A549 (cell line): Measurements from ENCODE around the gene ABCC6. TPM values are rescaled to one million over a fixed set of nuclear protein-coding genes. Genes with fewer than 3 reads are reported as not detected.
"Not testable (repeated sequence)": the region's sequence is repeated elsewhere in the genome, so short reads cannot be mapped to it uniquely, and the experiment has no call there.

Experiments used
- ATAC-seq, 2 experiments: fragments of 200-7000 bp in 1 of 2; fragments of >200 bp in 1 of 2; cut with Nextera tagmentation in 1 of 2; cut with Tn5 transposase in 1 of 2; 3 replicates each; pipeline versions ENCODE4 v1.8.0 to v1.9.1; 2018 to 2020; ENCODE audit warnings: mild to moderate bottlenecking in 1 of 2, moderate library complexity in 1 of 2
- CTCF ChIA-PET: fragments of 300-600 bp; sonication (Branson Sonifier 250); formaldehyde crosslinking; extraction: SDS; loops from one replicate; lab custom pipeline; 2021; ENCODE audit warnings: antibody characterized with exemption, inconsistent platforms; lab: Yijun Ruan, JAX
- POLR2A ChIA-PET: fragments of 350-600 bp; formaldehyde crosslinking; extraction: SDS; loops from one replicate; lab custom pipeline; 2021; ENCODE audit warnings: antibody characterized with exemption, inconsistent platforms; lab: Yijun Ruan, JAX
- DNase-seq, 2 experiments: peaks; one replicate each; pipeline versions ENCODE4 v3.0.0 to v3.0.0-alpha.2; 2011 to 2016; ENCODE audit warnings: low read depth in 1 of 2, low spot score in 1 of 2
- FAIRE-seq: peaks from 2 replicates; lab custom pipeline; 2011; peaks lifted over from hg19 to GRCh38; lab: Jason Lieb, UNC
- H3K27ac ChIP-seq, 2 experiments: fragments of >200 bp; sonication (Bioruptor Twin); formaldehyde crosslinking; 3 replicates each; pipeline ENCODE4 v1.5.1; 2016 to 2017
- H3K4me1 ChIP-seq: fragments of >200 bp; sonication (Bioruptor Twin); formaldehyde crosslinking; 3 replicates; pipeline ENCODE4 v1.6.1; 2016
- H3K4me2 ChIP-seq: fragments of >200 bp; sonication (Bioruptor Twin); formaldehyde crosslinking; 3 replicates; pipeline ENCODE4 v1.6.1; 2016
- H3K4me3 ChIP-seq: fragments of >200 bp; sonication (Bioruptor Twin); formaldehyde crosslinking; 3 replicates; pipeline ENCODE4 v1.5.1; 2016
- H3K9me3 ChIP-seq: fragments of >200 bp; sonication (Bioruptor Twin); formaldehyde crosslinking; 3 replicates; pipeline ENCODE4 v1.6.1; 2016
- CHD2 ChIP-seq: fragments of 150-350 bp; IDR thresholded peaks from 2 replicates; pipeline ENCODE4 v1.6.1; 2014; ENCODE audit warnings: low read length; ENCODE audit not compliant: partially characterized antibody
- ELK1 ChIP-seq: fragments of 150-350 bp; IDR thresholded peaks from 2 replicates; pipeline ENCODE4 v1.6.1; 2014; ENCODE audit warnings: low read depth, mild to moderate bottlenecking, low read length
- HEYL ChIP-seq: fragments of 250-450 bp; sonication (Bioruptor Pico); IDR thresholded peaks from 2 replicates; pipeline ENCODE4 v1.8.0; 2021; ENCODE audit warnings: mild to moderate bottlenecking, moderate library complexity
- HMGXB4 ChIP-seq: fragments of 250-450 bp; sonication (Bioruptor Pico); IDR thresholded peaks from 2 replicates; pipeline ENCODE4 v1.5.0; 2021; ENCODE audit warnings: mild to moderate bottlenecking, moderate library complexity, borderline replicate concordance
- HOXB5 ChIP-seq: fragments of 250-450 bp; sonication (Bioruptor Pico); IDR thresholded peaks from 2 replicates; pipeline ENCODE4 v1.5.0; 2020; ENCODE audit warnings: mild to moderate bottlenecking, moderate library complexity
- JUN ChIP-seq, 2 experiments: fragments of >200 bp; sonication (Bioruptor Twin); formaldehyde crosslinking; IDR thresholded peaks; 2 replicates in 1 of 2; 3 replicates in 1 of 2; pipeline ENCODE4 v1.6.1; 2016 to 2017
- JUNB ChIP-seq: fragments of >200 bp; sonication (Bioruptor Twin); formaldehyde crosslinking; IDR thresholded peaks from 2 replicates; pipeline ENCODE4 v1.6.1; 2016
- KDM1A ChIP-seq: fragments of 200-600 bp; sonication (generic); IDR thresholded peaks from 2 replicates; pipeline ENCODE4 v1.6.1; 2016; ENCODE audit warnings: low read depth, mild to moderate bottlenecking
- NFE2L2 ChIP-seq: fragments of 150-350 bp; conservative IDR thresholded peaks from 2 replicates; pipeline ENCODE4 v1.6.1; 2014; ENCODE audit warnings: low read length
- RFX5 ChIP-seq: fragments of 450-650 bp; IDR thresholded peaks from 2 replicates; pipeline ENCODE4 v1.7.1; 2014; ENCODE audit warnings: antibody characterized with exemption, mild to moderate bottlenecking, moderate library complexity
- SMC3 ChIP-seq: fragments of >200 bp; sonication (Bioruptor Twin); formaldehyde crosslinking; IDR thresholded peaks from 3 replicates; pipeline ENCODE4 v1.6.1; 2018; ENCODE audit warnings: inconsistent platforms
- TFCP2L1 ChIP-seq: fragments of 250-450 bp; sonication (Bioruptor Pico); IDR thresholded peaks from 2 replicates; pipeline ENCODE4 v1.5.0; 2021; ENCODE audit warnings: mild to moderate bottlenecking
- USF2 ChIP-seq: fragments of 450-650 bp; IDR thresholded peaks from 2 replicates; pipeline ENCODE4 v1.6.1; 2014; ENCODE audit warnings: antibody characterized with exemption
- WGBS: methylation state at CpG from one replicate; pipeline ENCODE4 v1.1.6; 2017; ENCODE audit errors: missing lambda C conversion rate; 5-methylcytosine and 5-hydroxymethylcytosine counted together
- polyA plus RNA-seq, 4 experiments: library from polyadenylated mRNA; depleted of rRNA in 3 of 4; stranded (reverse); fragments of >200 nt; fragmentation: RNase III in 1 of 4; extraction: RNeasy Plus Mini Kit Qiagen cat#74134 plus additional on column Dnase treatment in 1 of 4; gene quantifications; 2 replicates in 3 of 4; 3 replicates in 1 of 4; pipeline ENCODE4 v1.2.3, GENCODE V29; 2011 to 2017

The ABCC6 gene
- polyA plus RNA-seq, 2 of the 4 experiments (the other 2 are of a cell fraction): 3.6 to 5.0 TPM

GRCh38 chr16:16107839-16108238 is 115.5 kb downstream of the ABCC6 start:
- no peak for TF ChIP-seq HEYL
- no peak for TF ChIP-seq RFX5
- TF ChIP-seq NFE2L2: no peak
- TF ChIP-seq USF2: no peak
- no peak for TF ChIP-seq HMGXB4 (CRISPR knock-in tag)
- TF ChIP-seq KDM1A: no peak
- no peak for TF ChIP-seq JUNB
- no peak for TF ChIP-seq HOXB5 (CRISPR knock-in tag)
- Histone ChIP-seq H3K9me3 (no peaks in the 10 kb centered on the region), H3K27ac (no peak overlapping the region), H3K4me1 (no peaks in the 10 kb centered on the region), H3K4me2 (no peak overlapping the region), H3K4me3 (no peak overlapping the region)
- ATAC-seq: no peak
- 90% methylated on average over 6 of the region's 6 CpGs for WGBS
- POLR2A ChIA-PET: no interaction called here
- CTCF ChIA-PET: interaction anchor here (2.3 kb wide), 1 partner anchor 11 kb away, joined by 9 read pairs; no protein-coding TSS in a partner anchor
- no peak for FAIRE-seq
- no peak for DNase-seq

- H3K9me3 ChIP-seq: no peaks in the 10 kb centered on the region
- H3K27ac ChIP-seq: no peak overlapping the region
- ChIA-PET POLR2A (no interaction called here), CTCF (no interaction called here)
- no peak overlapping the region for H3K4me3 ChIP-seq
- no peak for FAIRE-seq
- TF ChIP-seq CHD2 (no peak), KDM1A (no peak), ELK1 (no peak), SMC3 (no peak), TFCP2L1 (CRISPR knock-in tag) (no peak)
- ATAC-seq: no peak
- DNase-seq: no peak
- WGBS: 89% methylated on average over 6 of the region's 6 CpGs
- no peak overlapping the region for H3K4me2 ChIP-seq
- no peaks in the 10 kb centered on the region for H3K4me1 ChIP-seq
Observed at GRCh38 chr16:16106466-16106865, 116.8 kb downstream of the ABCC6 start.

GRCh38 chr16:16105646-16106045 is 117.6 kb downstream of the ABCC6 start:
- ATAC-seq: no peak
- Histone ChIP-seq H3K4me3 (no peak overlapping the region), H3K27ac (no peak overlapping the region), H3K4me2 (no peak overlapping the region)
- CTCF ChIA-PET: interaction anchor here (1.1 to 1.2 kb wide), 3 partner anchors 9 to 392 kb away, joined by 3 to 4 read pairs (median 3); no protein-coding TSS in a partner anchor
- DNase-seq: no peak
- no peak for FAIRE-seq
- TF ChIP-seq JUN (IDR thresholded peaks at IDR 0.05): no peak
- TF ChIP-seq, all 56 proteins: peak for 0
- 91% methylated on average over 14 of the region's 14 CpGs for WGBS
- H3K4me1 ChIP-seq: no peaks in the 10 kb centered on the region
- POLR2A ChIA-PET: no interaction called here
- no peaks in the 10 kb centered on the region for H3K9me3 ChIP-seq

GRCh38 chr16:16104804-16105141 is 118.5 kb downstream of the ABCC6 start:
- WGBS: over 99% methylated on average over 13 of the region's 21 CpGs
- ATAC-seq, H3K4me3 ChIP-seq, H3K27ac ChIP-seq, H3K9me3 ChIP-seq, H3K4me2 ChIP-seq, FAIRE-seq, POLR2A ChIA-PET, H3K4me1 ChIP-seq, DNase-seq: not testable (repeated sequence)
- CTCF ChIA-PET: interaction anchor here (1.2 kb wide), 2 partner anchors 9 to 392 kb away, joined by 3 to 4 read pairs; no protein-coding TSS in a partner anchor
